Stimulated activated CD4-positive, alpha-beta T cell treated with anti-CD3 and anti-CD28 coated beads, Interleukin-1b, Interleukin-23, amount 100 ng/mL, for 1 hour (primary cell): ENCODE results near the gene ITPR2.
"Not testable (repeated sequence)": the region's sequence is repeated elsewhere in the genome, so short reads cannot be mapped to it uniquely, and the experiment has no call there.

Experiments used
- DNase-seq, 2 donors: peaks; one replicate each; pipeline ENCODE4 v3.0.0-alpha.2; 2020; ENCODE audit warnings: low read depth in 2 of 2

The ITPR2 gene

GRCh38 chr12:26564391-26564790 is 268.6 kb downstream of the ITPR2 start:
- DNase-seq = no peak

DNA sequence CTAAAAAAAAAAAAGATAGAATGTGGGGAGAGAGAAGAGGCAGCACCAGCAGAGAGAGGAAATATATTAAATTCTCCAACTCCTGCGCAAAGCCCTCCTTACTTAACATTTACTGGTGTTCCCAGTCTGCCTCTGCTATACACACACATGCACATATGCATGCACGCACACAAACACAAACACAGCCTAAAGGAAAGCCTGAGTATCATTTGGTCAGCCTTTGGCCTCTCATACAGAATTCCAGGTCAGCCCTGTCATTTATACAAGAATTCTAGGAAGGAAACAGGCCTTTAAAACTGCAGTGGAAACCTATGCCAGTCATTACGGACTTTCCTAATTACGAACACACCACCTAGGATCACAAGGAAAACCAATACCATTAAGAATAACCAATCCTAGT is 269.4 kb downstream of the ITPR2 start:
- no peak for DNase-seq

DNA sequence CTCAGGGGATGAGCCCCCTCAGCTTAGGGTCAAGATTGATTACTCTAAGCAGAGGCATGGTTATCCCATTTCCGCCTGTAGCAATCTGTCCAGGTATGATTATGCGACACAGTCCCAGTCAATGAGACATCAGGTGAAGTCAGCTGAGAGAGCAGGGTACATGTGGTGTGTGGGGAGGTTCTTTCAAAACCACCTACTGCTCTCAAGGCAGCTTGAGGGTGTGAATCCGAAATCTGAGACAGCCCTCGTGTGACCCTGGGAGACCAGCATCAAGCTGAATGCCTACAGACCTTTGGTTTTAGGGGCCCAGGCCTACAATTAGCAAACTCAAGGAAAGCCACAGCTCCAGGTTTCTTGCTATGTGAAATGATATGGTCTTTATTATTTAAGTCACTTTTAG is 275.7 kb downstream of the ITPR2 start:
- DNase-seq = no peak

- DNase-seq = no peak
Measured at GRCh38 chr12:26556916-26557315, 276.1 kb downstream of the ITPR2 start.

GRCh38 chr12:26555139-26555538 is 277.9 kb downstream of the ITPR2 start:
- no peak for DNase-seq

GRCh38 chr12:26554332-26554731 is 278.7 kb downstream of the ITPR2 start:
- no peak for DNase-seq

GRCh38 chr12:26551385-26551784 is 281.6 kb downstream of the ITPR2 start:
- DNase-seq = no peak

GRCh38 chr12:26548227-26548626 is 284.8 kb downstream of the ITPR2 start:
- DNase-seq = no peak

DNA sequence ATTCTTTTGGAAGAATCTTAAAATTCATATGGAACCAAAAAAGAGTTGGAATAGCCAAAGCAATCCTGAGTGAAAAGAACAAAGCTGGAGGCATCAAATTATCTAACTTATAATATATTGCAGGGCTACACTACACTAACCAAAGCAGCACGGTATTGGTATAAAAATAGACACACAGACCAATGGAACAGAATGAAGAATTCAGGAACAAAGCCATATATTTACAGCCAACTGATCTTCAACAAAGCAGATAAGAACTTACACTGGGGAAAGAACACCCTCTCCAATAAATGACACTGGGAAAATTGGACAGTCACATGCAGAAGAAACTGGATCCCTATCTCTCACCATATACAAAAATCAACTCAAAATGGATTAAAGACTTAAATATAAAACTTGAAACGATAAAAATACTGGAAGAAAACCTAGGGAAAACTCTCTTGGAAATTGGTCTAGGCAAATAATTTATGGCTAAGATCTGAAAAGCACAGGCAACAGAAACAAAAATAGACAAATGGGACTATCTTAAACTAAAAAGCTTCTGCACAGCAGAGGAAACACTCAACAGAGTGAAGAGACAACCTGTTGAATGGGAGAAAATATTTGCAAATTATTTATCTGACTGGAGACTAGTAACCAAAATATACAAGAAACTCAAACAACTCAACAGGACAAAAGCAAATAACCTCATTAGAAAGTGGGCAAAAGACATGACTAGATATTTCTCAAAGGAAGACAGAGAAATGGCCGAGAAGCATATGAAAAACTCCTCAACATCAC is 286.3 kb downstream of the ITPR2 start:
- DNase-seq = no peak

GRCh38 chr12:26539131-26539530 is 293.9 kb downstream of the ITPR2 start:
- no peak for DNase-seq

DNA sequence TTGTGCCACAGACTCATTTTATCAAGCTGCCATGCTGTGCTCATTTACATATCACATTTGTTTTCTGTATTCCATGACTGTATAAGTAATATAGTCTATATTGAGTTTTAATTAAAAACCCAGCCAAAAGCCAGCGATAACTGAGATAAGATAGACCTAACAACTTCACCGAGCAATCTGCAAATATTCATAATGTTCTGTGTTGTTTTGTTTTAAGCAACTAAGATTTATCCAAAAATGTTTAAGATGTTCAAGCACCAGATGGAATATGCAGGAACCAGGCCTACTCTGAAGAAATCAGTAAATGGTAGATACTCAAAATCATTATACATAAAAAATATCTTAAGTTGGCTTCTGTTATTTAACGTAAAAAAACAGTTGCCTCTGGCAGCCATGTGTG is 295.3 kb downstream of the ITPR2 start:
- DNase-seq = no peak

DNA sequence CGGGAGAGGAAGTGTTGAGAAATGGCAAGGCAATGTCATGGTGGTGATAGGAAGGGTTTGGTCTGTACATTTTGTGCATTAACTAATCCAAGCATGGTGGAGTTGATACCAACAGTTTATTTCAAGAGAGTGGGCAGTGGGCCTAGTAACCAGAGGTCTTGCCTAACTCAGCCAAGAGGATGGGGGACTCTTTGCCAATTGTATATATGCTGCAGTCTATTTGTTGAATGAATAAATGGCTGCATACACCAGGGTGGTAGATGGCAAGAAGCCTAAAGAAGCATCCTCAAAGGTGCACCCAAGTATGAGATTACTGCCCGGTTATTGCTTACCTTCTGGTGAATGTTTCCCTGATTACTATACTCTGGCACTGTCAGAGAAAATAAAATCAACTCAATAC is 295.9 kb downstream of the ITPR2 start:
- DNase-seq = no peak

- DNase-seq = no peak
Measured at GRCh38 chr12:26535826-26536225, 297.2 kb downstream of the ITPR2 start.

- no peak for DNase-seq
Measured at GRCh38 chr12:26534071-26534470, 298.9 kb downstream of the ITPR2 start.

DNA sequence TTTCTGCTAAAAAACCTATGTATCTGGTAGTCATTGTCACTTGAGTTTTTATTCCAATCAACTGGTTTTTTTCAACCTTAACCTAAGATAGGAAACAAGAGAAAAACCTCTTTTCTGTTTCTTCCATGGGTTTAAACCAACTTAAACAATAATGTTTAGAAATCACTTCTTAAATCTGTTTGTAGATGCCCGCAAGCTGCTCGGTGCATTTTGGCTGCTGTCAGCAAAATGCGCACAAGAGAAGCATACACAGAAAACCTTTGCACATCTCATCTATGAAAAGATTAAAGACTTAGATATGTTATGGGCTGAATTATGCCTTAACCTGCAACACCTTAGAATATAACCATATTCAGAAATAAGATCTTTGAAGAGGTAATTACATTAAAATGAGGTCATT is 299.8 kb downstream of the ITPR2 start:
- DNase-seq = no peak

DNA sequence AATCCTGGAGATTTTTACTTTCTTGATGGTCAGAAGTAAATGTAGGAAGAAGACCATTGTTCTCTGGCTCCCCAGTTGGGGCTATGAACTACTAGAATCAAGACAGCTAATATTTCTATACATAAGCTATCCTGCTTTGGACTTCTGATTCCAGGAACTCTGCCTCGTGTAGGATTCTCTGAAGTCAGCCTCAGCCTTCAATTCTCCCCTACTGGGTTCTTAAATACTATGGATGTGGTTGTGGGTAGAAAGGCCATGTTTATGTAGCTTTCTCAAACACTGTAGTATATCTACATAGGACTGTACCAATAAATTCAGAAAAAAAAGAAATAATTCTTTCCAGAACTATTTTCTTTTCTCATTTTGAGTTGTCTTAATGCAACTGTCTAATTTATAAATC is 302.5 kb downstream of the ITPR2 start:
- no peak for DNase-seq

- DNase-seq = no peak
Measured at GRCh38 chr12:26528943-26529342, 304.1 kb downstream of the ITPR2 start.

DNA sequence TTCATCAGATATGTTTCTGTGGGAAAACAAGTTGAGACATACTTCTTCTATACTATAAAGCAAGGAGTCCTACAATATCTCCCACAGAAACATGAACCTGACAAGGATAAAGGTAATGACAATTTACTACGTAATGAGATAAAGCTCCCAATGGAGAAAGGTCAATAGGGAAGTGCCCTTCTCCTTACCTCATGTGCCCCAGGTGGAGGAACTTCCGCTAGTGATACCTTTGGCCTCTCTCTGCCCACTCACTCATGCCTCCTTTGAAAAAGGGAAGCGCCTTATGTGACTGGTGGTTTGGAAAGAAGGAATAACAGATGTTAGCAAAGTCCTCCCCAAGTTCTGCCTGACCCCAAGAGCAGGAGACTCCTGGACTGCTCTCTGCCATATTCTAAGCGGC is 305.3 kb downstream of the ITPR2 start:
- no peak for DNase-seq

DNA sequence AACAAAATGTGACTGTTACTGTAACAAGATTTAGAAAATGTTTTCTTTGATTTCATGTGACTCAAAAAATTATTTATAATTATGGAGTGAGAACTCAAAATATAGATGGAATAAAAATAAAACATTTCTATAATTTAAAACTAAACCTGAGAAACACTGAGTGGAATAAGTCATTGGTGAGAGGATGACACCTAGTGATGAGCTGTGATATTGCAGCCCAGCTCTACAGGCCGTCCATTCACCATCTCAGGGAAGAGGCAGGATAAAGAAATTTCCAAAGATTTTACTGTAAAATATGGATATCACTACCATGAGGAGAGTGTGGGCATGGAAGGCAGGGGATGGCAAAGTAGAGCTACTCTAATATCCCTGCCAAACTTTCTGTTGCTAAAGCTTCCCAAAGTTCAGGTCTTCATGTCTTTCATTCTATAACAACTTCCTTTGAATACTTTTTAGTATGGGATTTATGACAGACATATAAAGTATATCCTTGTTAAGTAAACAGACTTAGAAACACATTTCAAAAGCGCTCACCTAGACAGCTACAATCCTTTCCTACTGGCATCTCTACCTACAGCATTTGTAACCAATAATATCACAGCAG is 308.0 kb downstream of the ITPR2 start:
- DNase-seq = no peak

GRCh38 chr12:26523708-26524150 is 309.3 kb downstream of the ITPR2 start:
- no peak for DNase-seq

- no peak for DNase-seq
Measured at GRCh38 chr12:26520869-26521268, 312.1 kb downstream of the ITPR2 start.

GRCh38 chr12:26520109-26520508 is 312.9 kb downstream of the ITPR2 start:
- no peak for DNase-seq

GRCh38 chr12:26519462-26519861 is 313.5 kb downstream of the ITPR2 start:
- no peak for DNase-seq

DNA sequence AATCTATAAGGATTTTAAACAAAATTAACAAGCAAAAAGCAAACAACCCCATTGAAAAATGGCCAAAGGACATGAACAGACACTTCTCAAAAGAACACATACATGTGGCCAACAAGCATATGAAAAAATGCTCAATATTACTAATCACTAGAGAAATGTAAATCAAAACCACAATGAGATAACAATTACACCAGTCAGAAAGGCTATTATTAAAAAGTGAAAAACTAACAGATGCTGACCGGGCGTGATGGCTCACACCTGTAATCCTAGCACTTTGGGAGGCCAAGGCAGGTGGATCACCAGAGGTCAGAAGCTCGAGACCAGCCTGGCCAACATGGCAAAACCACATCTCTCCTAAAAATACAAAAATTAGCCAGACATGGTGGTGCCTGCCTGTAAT is 315.7 kb downstream of the ITPR2 start:
- not testable (repeated sequence) for DNase-seq
